RWPE2 (cell line): ENCODE measurements around the gene CPSF4.
"Not testable (repeated sequence)": the region's sequence is repeated elsewhere in the genome, so short reads cannot be mapped to it uniquely, and the experiment has no call there.

Experiments
- ATAC-seq: fragments of 200-7000 bp; cut with Tn5 transposase; 3 replicates; pipeline ENCODE4 v1.9.1; 2021; ENCODE audit warnings: low read depth
- DNase-seq: peaks from one replicate; pipeline ENCODE4 v3.0.0-alpha.2; 2020; ENCODE audit warnings: low spot score
- H3K27ac ChIP-seq: fragments of 450-650 bp; 2 replicates; pipeline ENCODE4 v1.5.1; 2017; ENCODE audit warnings: mild to moderate bottlenecking; ENCODE audit not compliant: poor library complexity, severe bottlenecking
- H3K27me3 ChIP-seq: fragments of 250-450 bp; sonication (Bioruptor Pico); 2 replicates; pipeline ENCODE4 v1.5.1; 2021; ENCODE audit warnings: mild to moderate bottlenecking, moderate library complexity; ENCODE audit not compliant: insufficient read depth, poor library complexity, severe bottlenecking
- H3K36me3 ChIP-seq: fragments of 250-450 bp; sonication (Bioruptor Pico); 2 replicates; pipeline ENCODE4 v1.5.1; 2020; ENCODE audit warnings: low read depth, mild to moderate bottlenecking, moderate library complexity
- H3K4me1 ChIP-seq: fragments of 250-450 bp; sonication (Bioruptor Pico); 2 replicates; pipeline ENCODE4 v1.5.1; 2021; ENCODE audit warnings: mild to moderate bottlenecking, moderate library complexity; ENCODE audit not compliant: insufficient read depth, poor library complexity, severe bottlenecking
- H3K4me3 ChIP-seq: fragments of 250-450 bp; sonication (Bioruptor Pico); 2 replicates; pipeline ENCODE4 v1.5.1; 2021; ENCODE audit warnings: mild to moderate bottlenecking, moderate library complexity; ENCODE audit not compliant: severe bottlenecking
- H3K9me3 ChIP-seq: fragments of 250-450 bp; sonication (Bioruptor Pico); 2 replicates; pipeline ENCODE4 v1.5.1; 2021; ENCODE audit warnings: mild to moderate bottlenecking, moderate library complexity; ENCODE audit not compliant: severe bottlenecking
- CTCF ChIP-seq: fragments of 450-650 bp; IDR thresholded peaks from one replicate; pipeline ENCODE4 v1.5.1; 2017; ENCODE audit warnings: mild to moderate bottlenecking, moderate library complexity; ENCODE audit not compliant: poor library complexity, severe bottlenecking

The CPSF4 gene

GRCh38 chr7:99410635-99411034 lies 28.1 kb upstream of the CPSF4 start:
- ATAC-seq (no peak), DNase-seq (no peak)
- no peak overlapping the region for H3K4me3 ChIP-seq
- peaks cover 69% of the 10 kb centered on the region for H3K36me3 ChIP-seq
- no peak for TF ChIP-seq CTCF
- no peak overlapping the region for H3K27ac ChIP-seq
- H3K27me3 ChIP-seq = no peaks in the 10 kb centered on the region
- no peaks in the 10 kb centered on the region for H3K9me3 ChIP-seq
- peaks cover 6% of the 10 kb centered on the region for H3K4me1 ChIP-seq

- H3K36me3 ChIP-seq = peaks cover 95% of the 10 kb centered on the region
- TF ChIP-seq CTCF = peak; percentile 82
- H3K4me1 ChIP-seq, DNase-seq, H3K4me3 ChIP-seq, H3K27me3 ChIP-seq, ATAC-seq, H3K9me3 ChIP-seq, H3K27ac ChIP-seq: not testable (repeated sequence)
These were observed 23.1 kb upstream of the CPSF4 start for GRCh38 chr7:99415513-99416127.

- Histone ChIP-seq H3K36me3 (peaks cover 80% of the 10 kb centered on the region), H3K27ac (no peak overlapping the region), H3K9me3 (no peaks in the 10 kb centered on the region), H3K27me3 (no peaks in the 10 kb centered on the region), H3K4me3 (no peak overlapping the region), H3K4me1 (no peaks in the 10 kb centered on the region)
- DNase-seq (no peak), ATAC-seq (peak; percentile 22; the same call in 1 of the 3 replicates)
- no peak for TF ChIP-seq CTCF
These were observed 20.5 kb upstream of the CPSF4 start for GRCh38 chr7:99418260-99418659.

GRCh38 chr7:99419323-99420021 lies 19.3 kb upstream of the CPSF4 start:
- no peak for DNase-seq
- ATAC-seq = peak; percentile 7; the same call in 1 of the 3 replicates
- Histone ChIP-seq H3K4me3 (no peak overlapping the region), H3K27me3 (no peaks in the 10 kb centered on the region), H3K36me3 (peaks cover 75% of the 10 kb centered on the region), H3K9me3 (no peaks in the 10 kb centered on the region), H3K4me1 (no peaks in the 10 kb centered on the region), H3K27ac (no peak overlapping the region)
- no peak for TF ChIP-seq CTCF

- no peak for DNase-seq
- Histone ChIP-seq H3K27me3 (no peaks in the 10 kb centered on the region), H3K36me3 (peaks cover 75% of the 10 kb centered on the region), H3K9me3 (no peaks in the 10 kb centered on the region), H3K4me3 (no peak overlapping the region), H3K27ac (no peak overlapping the region), H3K4me1 (no peaks in the 10 kb centered on the region)
- TF ChIP-seq CTCF = no peak
- no peak for ATAC-seq
These were observed 18.5 kb upstream of the CPSF4 start for GRCh38 chr7:99420213-99420612.
